ENCODE results near the gene NIPBL.

- TF ChIP-seq SREBF2 (IDR thresholded peaks at IDR 0.05; ENCODE audit: low read length) (no peak), CTCF (IDR thresholded peaks at IDR 0.05 in 2 of 3, conservative IDR thresholded peaks at IDR 0.05 in 1 of 3; ENCODE audit: control insufficient read depth in 2 of 3, extremely low read depth in 1 of 3, insufficient read depth in 1 of 3, low read depth in 3 of 3, low read length in 3 of 3) (no peak), CHD2 (IDR thresholded peaks at IDR 0.05; ENCODE audit: borderline replicate concordance, low read depth, low read length) (no peak), EZH2 (IDR thresholded peaks at IDR 0.05; ENCODE audit: borderline replicate concordance, control insufficient read depth, low read depth, low read length) (no peak), KDM1A (IDR thresholded peaks at IDR 0.05; ENCODE audit: borderline replicate concordance) (no peak), EGR1 (IDR thresholded peaks at IDR 0.05; ENCODE audit: borderline replicate concordance in 1 of 2, low read depth in 2 of 2, low read length in 2 of 2) (no peak), POLR2AphosphoS5 (IDR thresholded peaks at IDR 0.05; ENCODE audit: low read length) (no peak), CREM (IDR thresholded peaks at IDR 0.05; ENCODE audit: low read depth) (no peak), ASH2L (IDR thresholded peaks at IDR 0.05; ENCODE audit: borderline replicate concordance, low read depth) (no peak), ETV6 (conservative IDR thresholded peaks at IDR 0.05 in 1 of 2, IDR thresholded peaks at IDR 0.05 in 1 of 2; ENCODE audit: borderline replicate concordance in 1 of 2, low read depth in 1 of 2) (no peak), YY1 (IDR thresholded peaks at IDR 0.05; ENCODE audit: low read depth, low read length) (no peak), TAF1 (IDR thresholded peaks at IDR 0.05; ENCODE audit: borderline replicate concordance, low read depth, low read length) (no peak), TCF7 (IDR thresholded peaks at IDR 0.05; ENCODE audit: borderline replicate concordance) (no peak)
- TF ChIP-seq, protein P1, sequence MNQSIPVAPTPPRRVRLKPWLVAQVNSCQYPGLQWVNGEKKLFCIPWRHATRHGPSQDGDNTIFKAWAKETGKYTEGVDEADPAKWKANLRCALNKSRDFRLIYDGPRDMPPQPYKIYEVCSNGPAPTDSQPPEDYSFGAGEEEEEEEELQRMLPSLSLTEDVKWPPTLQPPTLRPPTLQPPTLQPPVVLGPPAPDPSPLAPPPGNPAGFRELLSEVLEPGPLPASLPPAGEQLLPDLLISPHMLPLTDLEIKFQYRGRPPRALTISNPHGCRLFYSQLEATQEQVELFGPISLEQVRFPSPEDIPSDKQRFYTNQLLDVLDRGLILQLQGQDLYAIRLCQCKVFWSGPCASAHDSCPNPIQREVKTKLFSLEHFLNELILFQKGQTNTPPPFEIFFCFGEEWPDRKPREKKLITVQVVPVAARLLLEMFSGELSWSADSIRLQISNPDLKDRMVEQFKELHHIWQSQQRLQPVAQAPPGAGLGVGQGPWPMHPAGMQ (IDR thresholded peaks at IDR 0.05; ENCODE audit: borderline replicate concordance): no peak
Observed at GRCh38 chr5:37044120-37044519, 167.6 kb downstream of the NIPBL start.
